ENCODE measurements around the gene CCDC17. TPM values are rescaled to one million over a fixed set of nuclear protein-coding genes. Genes with fewer than 3 reads are reported as not detected.

Gene CCDC17
- 1 to 10 TPM; 5.2 to 5.9 TPM for total RNA-seq

GRCh38 chr1:45623972-45624371 is at the start of gene CCDC17:
Gene CCDC17, minus strand, starts transcription at chr1:45624054. Its CDS starts 145 bp downstream, at chr1:45623909.
- ATAC-seq (replicated peaks in 1 of 2), result no peak
- no peaks in the 10 kb centered on the region for H3K4me1 Mint-ChIP-seq (ENCODE audit: low read depth)
- no peaks in the 10 kb centered on the region for H3K27me3 Mint-ChIP-seq (ENCODE audit: low read depth)
- no peak for DNase-seq
- peak within 1 kb of the TSS; percentile 35 for H3K27ac Mint-ChIP-seq
- no peaks in the 10 kb centered on the region for H3K9me3 Mint-ChIP-seq
- H3K4me3 Mint-ChIP-seq, result no peak within 1 kb of the TSS
- peaks cover 0 to 9% of the 10 kb centered on the region in 2 donors for H3K36me3 Mint-ChIP-seq (ENCODE audit: insufficient read depth in 2 of 2)

DNA sequence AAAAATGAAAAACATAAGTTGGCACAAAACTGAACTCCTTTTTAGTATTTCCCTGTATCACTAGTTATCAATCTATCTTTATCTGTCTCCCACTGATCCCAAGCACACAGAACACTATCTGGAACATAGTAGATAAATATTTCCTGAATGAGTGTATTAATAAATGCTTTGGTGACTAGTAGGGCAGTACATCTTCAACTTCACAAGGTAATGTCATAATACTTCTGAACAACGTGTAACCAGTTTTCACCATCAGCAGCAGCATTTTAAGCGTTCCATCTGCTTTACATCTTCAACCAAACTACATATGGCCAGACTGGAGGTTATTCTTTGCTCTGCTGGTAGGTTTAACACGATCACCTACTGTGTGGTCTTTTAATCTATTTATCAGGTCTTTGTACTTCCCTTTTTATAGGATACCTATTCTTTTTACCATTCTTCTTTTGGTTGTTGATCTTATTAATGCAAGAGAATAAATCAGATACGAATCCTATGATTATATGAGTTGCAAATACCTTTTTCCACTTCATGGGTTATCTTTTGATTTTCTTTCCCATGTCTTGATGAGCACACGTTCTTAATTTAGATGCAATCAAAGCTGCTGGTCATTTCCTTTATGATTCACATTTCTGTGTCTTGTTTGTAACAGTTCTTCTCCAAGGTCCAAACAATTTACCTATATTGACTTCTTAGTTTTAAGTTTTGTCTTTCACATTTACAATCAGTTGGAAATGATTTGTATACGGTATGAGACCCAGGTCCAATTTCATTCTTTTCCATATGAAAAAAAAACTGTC is 46.2 kb upstream of the CCDC17 start:
- H3K4me1 Mint-ChIP-seq (ENCODE audit: low read depth), result peaks cover 62% of the 10 kb centered on the region
- ATAC-seq (replicated peaks in 1 of 2) (no peak), DNase-seq (no peak)
- H3K27ac Mint-ChIP-seq, result peak overlapping the region; percentile 47
- no peaks in the 10 kb centered on the region for H3K27me3 Mint-ChIP-seq (ENCODE audit: low read depth)
- no peaks in the 10 kb centered on the region for H3K9me3 Mint-ChIP-seq
- H3K36me3 Mint-ChIP-seq (ENCODE audit: insufficient read depth in 2 of 2), result peaks cover 0 to 4% of the 10 kb centered on the region in 2 donors
- no peak overlapping the region for H3K4me3 Mint-ChIP-seq

DNA sequence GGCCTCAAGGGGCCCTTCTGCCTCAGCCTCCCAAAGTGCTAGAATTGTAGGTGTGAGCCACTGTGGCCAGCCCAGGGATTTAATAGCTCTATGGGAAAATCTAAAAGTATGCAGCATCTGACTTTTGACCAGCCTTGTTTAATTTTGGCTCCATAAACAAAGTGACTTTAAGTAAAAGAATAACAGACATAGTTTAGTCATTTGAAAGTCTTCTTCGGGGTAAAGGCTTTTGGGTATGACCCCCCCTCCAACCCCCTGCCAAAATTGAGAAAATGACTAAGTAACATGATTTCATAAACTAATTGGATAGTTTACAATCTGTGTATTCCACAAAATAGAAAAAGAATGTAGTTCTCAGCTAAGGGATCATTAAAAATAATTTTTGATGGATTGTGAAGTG is 45.5 kb upstream of the CCDC17 start:
- Mint-ChIP-seq H3K27ac (no peak overlapping the region), H3K36me3 (ENCODE audit: insufficient read depth in 2 of 2) (peaks cover 0 to 4% of the 10 kb centered on the region in 2 donors), H3K4me1 (ENCODE audit: low read depth) (peaks cover 55% of the 10 kb centered on the region), H3K9me3 (no peaks in the 10 kb centered on the region), H3K27me3 (ENCODE audit: low read depth) (no peaks in the 10 kb centered on the region), H3K4me3 (no peak overlapping the region)
- ATAC-seq (replicated peaks in 1 of 2) (peak in 1 of 2 donors; percentile 15), DNase-seq (no peak)

DNA sequence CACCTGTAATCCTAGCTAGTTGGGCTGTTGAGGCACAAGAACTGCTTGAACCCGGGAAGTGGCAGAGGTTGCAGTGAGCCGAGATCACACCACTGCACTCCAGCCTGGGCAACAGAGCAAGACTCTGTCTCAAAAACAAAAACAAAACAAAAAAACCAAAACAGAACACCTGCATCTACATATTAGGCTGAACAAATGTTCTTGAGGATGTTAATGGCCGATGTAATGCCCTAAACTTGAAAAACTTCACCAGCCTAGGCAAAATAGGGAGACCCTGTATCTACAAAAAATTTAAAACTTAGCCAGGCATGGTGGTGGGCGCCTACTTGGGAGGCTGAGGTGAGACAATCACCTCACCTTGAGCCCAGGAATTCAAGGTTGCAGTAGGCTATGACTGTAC is 44.7 kb upstream of the CCDC17 start:
- no peak overlapping the region for H3K4me3 Mint-ChIP-seq
- H3K9me3 Mint-ChIP-seq, result no peaks in the 10 kb centered on the region
- peaks cover 53% of the 10 kb centered on the region for H3K4me1 Mint-ChIP-seq (ENCODE audit: low read depth)
- DNase-seq (no peak), ATAC-seq (replicated peaks in 1 of 2) (no peak)
- peak overlapping the region; percentile 27 for H3K27ac Mint-ChIP-seq
- H3K27me3 Mint-ChIP-seq (ENCODE audit: low read depth), result no peaks in the 10 kb centered on the region
- H3K36me3 Mint-ChIP-seq (ENCODE audit: insufficient read depth in 2 of 2), result peaks cover 0 to 4% of the 10 kb centered on the region in 2 donors

- peaks cover 0 to 7% of the 10 kb centered on the region in 2 donors for H3K36me3 Mint-ChIP-seq (ENCODE audit: insufficient read depth in 2 of 2)
- H3K4me3 Mint-ChIP-seq, result no peak overlapping the region
- H3K27me3 Mint-ChIP-seq (ENCODE audit: low read depth), result no peaks in the 10 kb centered on the region
- DNase-seq, result no peak
- H3K9me3 Mint-ChIP-seq, result no peaks in the 10 kb centered on the region
- no peak for ATAC-seq (replicated peaks in 1 of 2)
- H3K27ac Mint-ChIP-seq, result no peak overlapping the region
- H3K4me1 Mint-ChIP-seq (ENCODE audit: low read depth), result peaks cover 50% of the 10 kb centered on the region
Measured at GRCh38 chr1:45667321-45668111, 43.7 kb upstream of the CCDC17 start.

- peaks cover 52% of the 10 kb centered on the region for H3K4me1 Mint-ChIP-seq (ENCODE audit: low read depth)
- no peak for ATAC-seq (replicated peaks in 1 of 2)
- H3K4me3 Mint-ChIP-seq, result no peak overlapping the region
- H3K9me3 Mint-ChIP-seq, result no peaks in the 10 kb centered on the region
- no peak overlapping the region for H3K27ac Mint-ChIP-seq
- no peaks in the 10 kb centered on the region for H3K27me3 Mint-ChIP-seq (ENCODE audit: low read depth)
- no peak for DNase-seq
- peaks cover 0 to 7% of the 10 kb centered on the region in 2 donors for H3K36me3 Mint-ChIP-seq (ENCODE audit: insufficient read depth in 2 of 2)
Measured at GRCh38 chr1:45666836-45667235, 43.0 kb upstream of the CCDC17 start.

DNA sequence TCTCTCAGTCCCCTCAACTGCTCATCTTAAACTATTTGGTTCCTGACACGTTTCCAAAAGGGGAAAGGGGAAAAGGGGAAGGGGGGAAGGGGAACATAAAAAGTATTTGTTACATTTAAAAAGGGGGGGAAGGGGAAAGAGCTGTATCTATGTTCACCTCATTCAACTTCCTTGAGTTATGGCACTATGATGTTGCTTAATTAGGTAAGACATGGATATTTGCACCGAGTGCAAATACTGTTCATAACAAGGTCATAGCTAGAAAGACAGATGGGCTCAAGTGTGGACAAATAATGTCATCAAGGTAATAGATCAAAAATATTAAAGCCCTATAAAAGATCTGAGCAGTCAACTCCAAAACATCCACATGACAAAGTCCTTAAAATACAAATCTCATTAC is 36.5 kb upstream of the CCDC17 start:
- Mint-ChIP-seq H3K4me3 (no peak overlapping the region), H3K4me1 (ENCODE audit: low read depth) (peaks cover 32% of the 10 kb centered on the region), H3K27ac (no peak overlapping the region), H3K27me3 (ENCODE audit: low read depth) (no peaks in the 10 kb centered on the region), H3K36me3 (ENCODE audit: insufficient read depth in 2 of 2) (peaks cover 3 to 25% of the 10 kb centered on the region in 2 donors), H3K9me3 (no peaks in the 10 kb centered on the region)
- DNase-seq, result no peak
- no peak for ATAC-seq (replicated peaks in 1 of 2)

GRCh38 chr1:45659222-45659621 is 35.4 kb upstream of the CCDC17 start:
- ATAC-seq (replicated peaks in 1 of 2) (no peak), DNase-seq (no peak)
- Mint-ChIP-seq H3K27me3 (ENCODE audit: low read depth) (no peaks in the 10 kb centered on the region), H3K27ac (no peak overlapping the region), H3K4me3 (no peak overlapping the region), H3K4me1 (ENCODE audit: low read depth) (peaks cover 43% of the 10 kb centered on the region), H3K9me3 (no peaks in the 10 kb centered on the region), H3K36me3 (ENCODE audit: insufficient read depth in 2 of 2) (peaks cover 9 to 35% of the 10 kb centered on the region in 2 donors)

DNA sequence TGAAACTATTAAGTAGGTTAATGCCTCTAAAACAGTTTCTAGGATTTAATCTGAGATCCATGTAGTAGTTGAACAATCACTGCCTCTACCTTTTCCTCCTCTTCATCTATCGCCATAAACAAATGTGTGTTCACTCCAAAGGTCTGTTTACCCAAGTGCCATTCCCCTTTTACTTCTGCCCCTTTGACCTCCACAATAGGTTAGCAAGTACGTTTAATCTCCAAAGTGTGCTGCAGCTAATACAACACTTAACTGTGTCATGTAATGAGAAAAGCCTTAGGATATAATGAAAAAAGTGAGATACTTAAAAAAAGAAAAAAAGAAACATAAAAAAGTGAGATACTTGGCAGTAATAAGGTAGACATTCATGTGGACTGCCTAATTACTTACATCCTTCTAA is 34.3 kb upstream of the CCDC17 start:
- H3K27ac Mint-ChIP-seq, result peak overlapping the region; percentile 24
- no peak for ATAC-seq (replicated peaks in 1 of 2)

GRCh38 chr1:45656573-45657226 is 32.8 kb upstream of the CCDC17 start:
- H3K27me3 Mint-ChIP-seq (ENCODE audit: low read depth), result no peaks in the 10 kb centered on the region
- peaks cover 27% of the 10 kb centered on the region for H3K4me1 Mint-ChIP-seq (ENCODE audit: low read depth)
- peaks cover 9 to 37% of the 10 kb centered on the region in 2 donors for H3K36me3 Mint-ChIP-seq (ENCODE audit: insufficient read depth in 2 of 2)
- no peak overlapping the region for H3K4me3 Mint-ChIP-seq
- no peaks in the 10 kb centered on the region for H3K9me3 Mint-ChIP-seq
- H3K27ac Mint-ChIP-seq, result peak overlapping the region; percentile 24
- ATAC-seq (replicated peaks in 1 of 2) (no peak), DNase-seq (no peak)

More for the DNA sequence above, 34.3 kb upstream of the CCDC17 start:
- Mint-ChIP-seq H3K4me3 (no peak overlapping the region), H3K27me3 (ENCODE audit: low read depth) (no peaks in the 10 kb centered on the region), H3K36me3 (ENCODE audit: insufficient read depth in 2 of 2) (peaks cover 9 to 32% of the 10 kb centered on the region in 2 donors), H3K4me1 (ENCODE audit: low read depth) (peaks cover 35% of the 10 kb centered on the region), H3K9me3 (no peaks in the 10 kb centered on the region)
- DNase-seq, result no peak

DNA sequence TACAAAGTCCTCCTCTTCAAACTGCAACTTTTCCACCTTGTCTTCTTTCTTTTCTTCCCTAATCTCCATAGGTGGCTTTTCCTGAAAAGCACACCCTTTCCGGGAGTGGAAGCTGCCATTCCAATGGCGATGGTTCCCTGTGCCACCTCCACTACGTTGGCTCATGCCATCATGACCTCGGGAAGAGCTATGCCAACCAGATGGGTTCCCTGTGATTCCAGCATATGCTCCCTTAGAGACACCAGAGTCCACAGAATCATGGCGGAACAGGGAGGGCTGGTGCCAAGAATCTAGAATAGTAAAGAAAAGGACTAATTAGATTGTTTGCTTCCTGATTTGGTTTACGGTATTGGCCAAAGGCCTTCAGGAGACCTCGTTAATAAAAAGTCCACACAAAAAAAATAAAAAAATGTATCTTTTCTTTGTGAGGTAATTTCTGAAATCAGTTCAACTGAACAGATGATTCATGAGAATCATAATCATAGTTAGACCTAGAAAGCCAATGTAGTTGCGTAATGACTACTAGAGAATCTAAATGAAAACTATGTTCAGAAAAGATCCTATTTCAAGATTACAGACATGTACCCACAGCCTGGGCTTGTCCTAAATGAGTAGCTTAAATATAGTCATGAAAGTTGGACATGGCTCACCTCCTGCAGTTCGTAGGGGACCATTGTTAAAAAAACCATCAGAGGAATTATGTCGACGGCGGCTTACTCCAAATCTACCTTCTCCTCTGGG is 30.9 kb upstream of the CCDC17 start:
- Mint-ChIP-seq H3K27me3 (ENCODE audit: low read depth) (no peaks in the 10 kb centered on the region), H3K4me3 (peak overlapping the region; percentile 27 to 76), H3K4me1 (ENCODE audit: low read depth) (peaks cover 27% of the 10 kb centered on the region), H3K36me3 (ENCODE audit: insufficient read depth in 2 of 2) (peaks cover 9 to 51% of the 10 kb centered on the region in 2 donors), H3K27ac (peak overlapping the region; percentile 80), H3K9me3 (no peaks in the 10 kb centered on the region)
- ATAC-seq (replicated peaks in 1 of 2) (peak; percentile 100), DNase-seq (peak; percentile 23 to 35)

GRCh38 chr1:45647248-45648021 is 23.6 kb upstream of the CCDC17 start:
- no peak for DNase-seq
- Mint-ChIP-seq H3K36me3 (ENCODE audit: insufficient read depth in 2 of 2) (peaks cover 2 to 33% of the 10 kb centered on the region in 2 donors), H3K4me3 (no peak overlapping the region), H3K9me3 (no peaks in the 10 kb centered on the region), H3K27ac (peak overlapping the region; percentile 69), H3K27me3 (ENCODE audit: low read depth) (no peaks in the 10 kb centered on the region), H3K4me1 (ENCODE audit: low read depth) (peaks cover 8% of the 10 kb centered on the region)
- ATAC-seq (replicated peaks in 1 of 2), result no peak
